Fibroblast of skin of abdomen (primary cell): ENCODE data around the gene TRERF1.

Experiments used
- DNase-seq: peaks from one replicate; pipeline ENCODE4 v3.0.0-alpha.2; 2013

Gene TRERF1

DNA sequence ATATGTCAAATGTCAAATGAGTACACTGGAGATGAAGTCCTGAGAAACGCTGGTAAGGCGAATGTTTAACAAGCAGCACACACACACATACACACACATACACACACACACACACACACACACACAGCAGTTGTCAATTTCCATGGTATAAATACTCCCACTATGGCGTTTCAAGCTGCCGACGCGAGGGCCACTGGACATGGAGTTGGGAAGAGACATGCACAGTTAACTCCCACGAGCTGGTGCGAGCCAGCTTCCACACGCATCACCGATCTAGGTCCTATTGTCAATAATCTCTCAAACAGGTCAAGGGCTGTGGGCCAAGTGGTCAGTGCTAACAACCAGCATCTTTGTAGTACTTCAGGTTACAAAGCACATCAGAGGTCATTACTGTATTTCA lies 58.9 kb downstream of the TRERF1 start:
- DNase-seq: no peak

DNA sequence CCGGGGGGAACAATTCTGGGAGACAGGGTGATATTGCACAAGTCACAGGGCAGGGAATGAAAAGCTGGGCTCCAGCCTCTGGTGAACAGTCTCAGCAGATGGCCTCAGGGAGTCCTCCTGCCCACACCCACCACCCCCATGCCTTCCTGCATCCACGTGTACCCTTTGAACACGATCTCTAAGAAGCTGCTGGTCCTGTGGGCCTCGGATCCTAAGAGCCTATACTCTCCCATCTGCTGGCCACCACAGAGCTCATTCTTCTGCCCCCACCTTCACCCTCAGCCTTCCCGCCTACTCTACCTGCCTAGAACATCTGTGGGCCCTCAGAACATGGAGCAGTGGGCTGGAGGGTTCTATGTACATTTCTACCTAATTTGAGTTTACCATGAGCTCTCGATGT lies 60.3 kb downstream of the TRERF1 start:
- no peak for DNase-seq

DNA sequence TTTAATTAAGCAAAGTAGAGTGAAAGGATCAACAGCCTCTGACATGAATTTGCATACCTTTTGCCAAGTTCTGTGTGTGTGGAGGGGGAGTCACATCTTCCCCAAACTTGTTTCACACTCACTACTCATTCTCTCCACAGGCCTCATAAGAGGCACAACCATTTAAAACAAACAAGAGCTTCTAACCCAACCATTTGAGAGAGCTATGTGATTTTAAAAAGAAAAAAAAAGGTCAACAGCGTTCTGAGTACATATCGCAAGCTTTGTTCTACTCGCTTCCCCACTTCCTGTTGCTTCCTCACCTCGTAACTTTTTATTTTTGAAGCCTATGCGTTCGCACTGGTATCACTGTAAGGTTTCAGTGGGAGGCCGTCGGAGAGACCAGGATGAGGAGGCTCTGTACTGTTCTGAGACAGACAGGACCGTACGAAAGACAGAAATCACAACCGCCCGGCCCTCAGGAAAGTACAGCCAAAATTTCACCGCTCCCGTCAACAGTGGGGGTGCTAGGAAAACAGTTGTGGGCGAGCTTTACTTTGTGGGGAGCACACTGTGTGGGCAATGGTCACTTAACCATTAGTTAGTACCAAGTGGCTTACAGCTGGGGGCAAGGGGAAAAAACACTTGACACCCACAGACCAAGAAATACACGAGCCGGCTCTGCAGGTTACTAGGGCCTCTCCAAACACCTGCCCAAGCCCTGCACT lies 61.3 kb downstream of the TRERF1 start:
- no peak for DNase-seq

DNA sequence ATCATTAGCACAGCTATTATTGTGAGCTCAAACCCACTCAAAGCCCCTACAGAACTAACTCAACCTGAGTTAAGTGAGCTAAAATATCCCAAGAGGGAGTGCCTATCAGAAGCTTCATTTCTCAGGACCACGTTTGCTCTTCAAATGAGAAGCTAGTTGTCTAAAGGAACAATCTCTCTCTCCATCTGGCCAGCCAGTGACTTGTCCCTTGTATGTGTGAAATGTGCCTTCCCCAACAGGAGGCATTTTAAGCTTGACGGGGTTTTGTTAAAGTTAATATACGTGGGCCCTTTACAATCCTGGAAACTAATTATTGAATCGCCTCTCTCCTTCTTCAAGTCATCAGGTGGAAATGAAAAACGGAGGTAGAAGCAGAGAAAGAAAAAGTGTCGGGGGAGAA lies 62.0 kb downstream of the TRERF1 start:
- no peak for DNase-seq

DNA sequence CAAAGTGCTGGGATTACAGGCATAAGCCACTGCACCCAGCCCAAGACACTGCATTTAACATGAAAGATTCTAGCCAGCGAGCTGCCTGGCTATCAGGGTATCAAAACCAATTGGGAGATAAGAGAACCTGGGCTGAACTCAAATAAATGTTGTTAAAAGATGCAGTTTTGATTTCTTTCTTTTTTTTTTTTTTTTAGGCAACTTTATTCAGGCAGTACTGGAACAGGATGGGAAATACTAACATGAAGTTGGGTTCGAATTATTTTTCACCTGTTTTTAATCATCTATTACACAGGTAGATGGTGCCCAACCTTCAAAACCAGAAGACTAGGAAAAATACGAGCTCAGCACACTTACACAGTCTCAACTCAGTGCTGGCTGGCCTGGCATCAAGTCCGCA lies 63.7 kb downstream of the TRERF1 start:
- no peak for DNase-seq

DNA sequence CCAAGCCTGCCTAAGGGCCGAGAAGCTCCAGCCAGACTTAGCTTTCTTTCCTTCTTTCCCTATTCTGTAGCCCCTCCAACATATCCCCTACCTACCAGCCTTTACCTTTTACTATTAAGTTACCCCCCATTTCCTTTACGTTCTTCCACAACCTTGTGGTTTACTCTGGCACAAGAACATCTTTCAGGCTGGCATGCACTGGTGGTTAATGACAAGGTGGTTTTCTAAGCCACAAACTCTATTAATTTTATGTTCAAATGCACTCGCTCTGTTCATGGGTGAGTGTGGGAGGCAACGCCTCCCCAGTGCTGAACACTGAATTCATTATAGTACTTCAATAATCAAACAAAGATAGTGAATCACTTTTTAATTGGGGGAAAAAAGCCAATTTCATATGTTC lies 64.4 kb downstream of the TRERF1 start:
- DNase-seq: no peak

DNA sequence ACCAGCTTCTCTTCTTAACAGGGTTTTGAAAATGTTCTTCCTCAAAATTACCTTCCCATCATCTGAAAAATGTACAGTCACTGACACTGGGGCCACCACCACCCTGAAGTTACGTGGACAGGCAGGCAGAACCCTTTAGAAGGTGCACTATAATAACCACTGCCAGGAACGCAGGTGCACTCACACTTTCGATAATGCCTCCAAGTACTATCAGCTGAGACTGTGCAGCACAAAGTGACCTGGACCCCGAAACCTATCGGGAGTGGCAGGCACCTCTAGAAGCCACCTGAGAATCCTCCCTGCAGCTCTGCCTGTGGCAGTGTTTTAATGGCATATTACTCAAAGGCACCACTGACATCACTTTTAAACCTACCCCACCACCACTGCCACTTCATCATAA lies 66.4 kb downstream of the TRERF1 start:
- no peak for DNase-seq

DNA sequence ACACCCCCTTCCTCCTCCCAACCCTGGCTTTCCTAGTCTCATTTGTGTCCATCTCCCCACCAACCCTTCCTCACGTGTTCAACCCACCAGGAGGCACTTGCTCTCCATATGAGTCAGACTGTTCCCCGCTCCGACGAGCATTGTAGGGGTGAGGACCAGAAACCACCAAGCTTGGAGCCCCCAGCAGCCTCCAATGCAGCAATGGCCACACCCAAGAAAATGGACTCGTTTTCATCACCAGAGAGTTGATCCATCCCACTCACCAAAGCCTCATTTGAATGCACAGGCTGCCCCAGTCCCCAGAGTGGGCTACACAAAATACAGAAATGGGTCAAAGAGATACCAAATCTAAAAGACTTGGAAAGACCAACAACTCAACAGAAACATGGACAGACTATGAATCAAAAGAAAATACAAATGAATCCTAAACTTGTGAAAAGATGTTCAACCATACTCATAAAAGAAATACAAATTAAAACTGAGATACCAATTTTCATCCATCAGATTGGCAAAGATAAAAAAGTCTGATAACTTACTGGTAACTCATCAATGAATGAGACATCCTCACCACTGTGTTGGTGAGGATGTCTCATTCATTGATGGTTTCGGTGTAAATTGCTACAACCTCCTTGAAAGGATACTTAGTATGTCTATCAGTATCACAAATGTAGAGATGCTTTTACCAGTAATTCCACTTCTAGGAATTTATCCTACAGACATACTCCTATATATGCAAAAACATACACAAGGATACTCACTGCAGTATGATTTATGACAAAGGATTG lies 68.1 kb downstream of the TRERF1 start:
- no peak for DNase-seq

DNA sequence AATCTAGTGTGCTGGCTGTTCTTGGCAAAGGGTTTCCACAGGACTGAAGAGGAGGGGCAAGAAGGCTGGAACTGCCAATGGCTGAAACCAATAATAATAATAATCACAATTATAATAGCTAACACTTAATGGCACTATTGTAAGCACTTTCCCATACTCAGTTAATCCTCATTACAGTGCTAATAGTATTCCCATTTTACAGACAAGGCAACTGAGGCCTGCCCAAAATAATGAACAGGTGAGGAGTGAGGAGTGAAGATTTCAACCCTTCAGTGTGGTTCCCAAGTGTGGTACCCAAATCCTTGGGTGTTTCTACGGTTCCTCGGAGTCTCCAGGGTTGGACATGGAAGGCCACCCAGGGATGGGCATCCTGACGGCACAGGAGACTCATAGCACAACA lies 69.9 kb downstream of the TRERF1 start:
- DNase-seq: no peak

DNA sequence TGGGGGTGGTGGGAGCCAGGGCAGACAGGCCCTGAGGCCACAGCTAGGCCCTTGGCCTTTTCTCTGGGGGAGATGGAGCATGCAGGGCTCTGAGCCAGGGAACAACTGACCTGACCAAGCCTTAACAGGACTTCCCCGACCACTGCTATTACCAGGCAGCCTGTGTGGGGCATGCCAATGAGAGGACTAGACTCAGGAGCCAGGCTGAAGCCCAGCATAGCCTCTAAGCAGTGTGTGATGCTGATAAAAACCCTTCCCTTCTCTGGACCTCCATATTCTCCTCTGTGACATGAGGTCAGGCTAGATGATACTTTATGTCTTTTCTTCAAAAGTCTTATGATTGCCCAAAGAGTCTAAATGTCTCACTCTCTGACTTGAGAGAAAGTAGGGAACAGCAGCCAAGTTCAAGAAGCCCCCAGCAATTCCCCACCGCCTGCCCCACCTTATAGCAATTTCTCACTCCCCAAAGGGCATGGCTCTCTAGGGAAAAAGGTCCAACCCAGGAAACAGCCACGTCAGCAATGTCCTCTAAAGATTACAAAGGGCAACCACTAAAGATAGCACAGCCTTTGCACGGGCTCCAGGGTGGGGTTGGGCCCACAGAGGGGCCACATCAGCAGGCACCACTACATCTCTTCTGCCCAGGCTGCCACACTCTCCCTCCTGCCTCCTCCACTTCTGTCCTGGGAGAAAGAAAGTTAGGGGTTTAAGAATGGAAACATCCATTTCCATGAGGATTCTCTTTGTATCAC lies 71.3 kb downstream of the TRERF1 start:
- DNase-seq: no peak

DNA sequence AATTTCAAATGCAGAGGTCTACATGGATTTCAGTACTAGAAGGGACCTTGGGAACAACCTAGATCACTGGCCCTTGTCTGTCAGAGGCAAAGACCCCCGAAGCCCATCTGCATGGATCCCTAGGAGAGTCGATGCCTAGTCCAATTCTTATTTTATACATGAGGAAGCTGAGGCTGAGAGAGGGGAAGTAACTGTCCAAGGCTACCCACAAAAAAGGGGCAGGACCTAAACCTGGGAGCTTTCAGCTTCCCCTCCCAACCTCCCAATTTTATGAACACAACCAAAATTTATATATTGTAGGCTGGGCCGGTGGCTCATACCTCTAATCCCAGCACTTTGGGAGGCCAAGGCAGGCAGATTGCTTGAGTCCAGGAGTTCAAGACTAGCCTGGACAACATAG lies 73.2 kb downstream of the TRERF1 start:
- DNase-seq: no peak

DNA sequence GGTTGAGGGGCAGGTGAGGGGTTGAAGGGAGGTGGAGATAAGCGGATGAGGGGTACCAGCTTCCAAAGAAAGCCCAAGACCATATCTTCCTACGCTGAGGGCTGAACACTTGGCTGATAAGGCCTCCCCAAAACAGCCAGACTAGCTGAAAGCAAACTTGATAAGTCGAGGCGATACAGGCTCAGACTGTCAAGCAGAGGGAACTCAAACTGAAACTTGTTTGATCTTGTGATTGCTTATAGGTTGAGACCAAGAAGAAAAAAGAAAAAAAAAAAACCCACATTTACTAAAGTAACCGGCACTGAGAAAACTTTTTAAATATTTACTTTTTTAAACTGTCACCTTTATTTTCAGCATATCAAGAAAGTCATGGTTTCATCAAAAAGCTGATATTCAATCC lies 73.6 kb downstream of the TRERF1 start:
- DNase-seq: no peak

DNA sequence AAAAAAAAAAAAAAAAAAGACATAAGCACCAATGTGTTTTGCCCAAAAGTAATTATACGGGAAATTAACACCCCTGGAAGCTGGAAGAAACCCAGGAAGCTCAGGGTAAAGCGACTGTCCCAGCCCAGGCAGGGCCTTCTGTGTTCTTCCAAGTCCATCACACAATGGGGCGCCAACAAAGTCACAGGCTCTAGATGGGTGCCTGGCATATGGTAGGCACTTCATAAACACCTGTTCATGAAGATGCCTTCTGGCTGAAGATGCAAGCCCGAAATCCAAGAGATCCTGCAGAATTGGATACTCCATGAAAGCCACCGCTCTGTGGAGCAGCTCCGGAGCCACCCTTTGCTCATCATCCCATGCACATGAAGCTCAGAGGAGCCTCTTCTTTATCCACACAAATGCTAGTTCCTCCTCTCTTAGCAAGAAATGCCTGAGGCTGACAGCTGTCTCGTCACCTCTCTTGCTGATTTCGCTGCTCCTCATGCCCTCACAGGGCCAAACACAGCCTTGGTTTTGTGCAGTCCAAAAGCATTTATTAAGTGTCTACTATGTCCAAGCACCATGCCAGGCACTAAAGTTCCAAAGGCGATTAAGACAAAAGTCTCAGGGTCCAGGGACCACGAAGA lies 76.6 kb downstream of the TRERF1 start:
- no peak for DNase-seq

DNA sequence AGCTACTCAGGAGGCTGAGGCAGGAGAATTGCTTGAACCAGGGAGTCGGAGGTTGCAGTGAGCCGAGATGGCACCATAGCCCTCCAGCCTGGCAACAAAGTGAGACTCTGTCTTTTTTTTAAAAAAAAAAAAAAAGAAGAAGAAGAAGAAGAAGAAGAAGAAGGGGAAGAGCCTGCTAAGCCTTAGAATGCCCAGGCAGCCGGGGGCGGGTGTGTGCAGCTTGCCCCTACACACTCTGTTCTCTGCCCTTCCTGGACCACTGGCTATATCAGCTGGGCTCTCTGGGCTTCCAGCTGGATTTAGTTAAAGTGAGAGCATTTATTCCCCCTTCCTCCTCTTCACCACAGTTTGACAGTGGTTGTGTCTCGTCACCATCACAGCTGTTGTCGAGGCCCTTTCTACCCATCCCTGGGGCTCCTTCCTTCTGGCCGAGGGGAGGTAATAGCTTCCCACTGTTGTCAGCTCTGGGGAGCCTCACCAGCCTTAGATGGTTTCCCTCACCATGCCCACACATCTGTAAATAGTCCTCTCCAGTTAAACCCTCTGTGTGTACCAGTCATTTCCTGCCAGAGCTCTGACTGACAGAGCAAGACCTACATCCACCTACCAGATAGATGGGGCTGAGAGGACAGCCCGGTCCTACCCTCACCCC lies 77.6 kb downstream of the TRERF1 start:
- peak; percentile 11 for DNase-seq

DNA sequence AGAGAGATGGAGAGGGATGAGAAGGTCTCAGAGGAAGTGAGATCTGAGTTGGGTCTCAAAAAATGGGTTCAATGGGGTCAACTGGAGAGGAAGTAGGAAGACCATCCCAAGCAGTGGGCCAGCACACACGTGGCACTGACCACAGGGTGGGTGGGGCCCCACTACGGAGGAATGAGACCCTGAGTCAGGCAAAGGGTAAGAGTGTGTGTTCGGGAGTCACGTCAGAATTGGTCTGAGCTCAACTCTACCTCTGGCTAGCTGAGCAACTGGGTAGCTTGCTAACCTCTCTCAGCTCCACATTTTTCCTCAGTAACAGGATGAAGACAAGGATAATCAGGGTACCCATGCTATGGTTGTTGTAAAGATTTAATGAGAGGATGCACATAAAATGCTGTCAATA lies 79.0 kb downstream of the TRERF1 start:
- no peak for DNase-seq

DNA sequence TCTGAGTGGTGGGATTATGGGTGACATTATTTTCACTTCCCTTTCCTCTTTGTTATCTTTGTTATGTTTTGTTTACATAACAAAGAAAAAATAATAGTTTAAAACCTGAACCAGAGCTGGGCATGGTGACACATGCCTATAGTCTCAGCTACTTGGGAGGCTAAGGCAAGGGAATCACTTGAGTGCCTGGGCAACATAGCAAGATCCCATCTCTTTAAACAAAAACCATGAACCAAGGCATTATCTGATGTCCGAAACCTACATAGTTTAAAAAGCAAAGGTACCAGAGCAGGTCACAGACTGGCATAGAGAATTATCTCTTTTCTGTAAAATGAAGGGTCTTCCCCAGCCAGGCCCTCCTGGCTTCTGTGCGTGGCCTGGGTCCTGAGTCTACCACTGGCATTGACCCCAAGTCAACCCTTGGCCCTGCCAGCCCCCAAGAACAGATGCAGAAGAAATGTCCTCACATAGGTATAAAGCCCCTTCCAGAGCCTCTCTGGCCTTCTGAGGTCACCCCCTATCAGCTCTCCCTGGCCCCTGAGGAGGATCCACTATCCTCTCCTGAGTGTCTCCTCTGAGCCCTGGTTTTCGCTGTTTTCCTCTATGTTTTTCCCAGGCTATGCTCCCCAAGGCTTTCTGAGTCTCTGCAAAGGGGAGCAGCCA lies 81.3 kb downstream of the TRERF1 start:
- no peak for DNase-seq

DNA sequence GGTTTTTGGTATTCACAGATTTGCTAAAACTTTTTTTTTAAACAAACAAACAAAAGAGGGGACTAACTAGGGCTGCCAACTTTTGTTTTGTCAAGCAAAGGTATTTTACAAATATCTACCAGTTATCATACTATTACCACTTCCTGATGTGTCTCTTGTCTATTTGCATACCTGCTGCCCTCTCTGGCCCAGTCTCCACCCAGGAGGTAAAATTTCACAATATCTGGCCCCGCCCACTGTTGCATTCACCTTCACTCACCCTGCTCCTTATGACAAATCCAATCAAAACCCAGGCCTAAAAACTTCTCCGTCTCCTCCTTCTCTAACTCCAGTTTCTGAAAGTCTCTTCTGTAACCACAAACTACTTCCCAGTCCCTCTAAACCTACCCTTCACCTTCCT lies 82.2 kb downstream of the TRERF1 start:
- no peak for DNase-seq

DNA sequence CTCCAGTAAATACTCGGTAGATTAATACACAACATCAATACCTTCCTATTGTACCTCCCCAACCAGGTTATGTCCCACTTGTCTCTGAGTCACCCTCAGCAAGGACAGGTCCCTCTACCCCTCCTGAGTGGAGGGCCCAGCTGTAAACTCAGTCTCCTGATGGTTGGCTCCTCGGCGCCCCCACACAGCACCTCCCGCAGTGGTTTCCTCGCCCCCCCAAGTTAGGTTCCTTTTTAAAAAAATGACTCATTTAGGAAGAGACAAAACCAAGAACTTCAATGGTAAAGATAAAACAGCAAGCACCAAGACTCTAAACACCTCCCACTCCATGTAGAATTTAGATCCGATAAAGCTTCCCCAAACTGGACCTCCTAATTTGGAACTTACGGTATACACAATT lies 83.5 kb downstream of the TRERF1 start:
- no peak for DNase-seq

DNA sequence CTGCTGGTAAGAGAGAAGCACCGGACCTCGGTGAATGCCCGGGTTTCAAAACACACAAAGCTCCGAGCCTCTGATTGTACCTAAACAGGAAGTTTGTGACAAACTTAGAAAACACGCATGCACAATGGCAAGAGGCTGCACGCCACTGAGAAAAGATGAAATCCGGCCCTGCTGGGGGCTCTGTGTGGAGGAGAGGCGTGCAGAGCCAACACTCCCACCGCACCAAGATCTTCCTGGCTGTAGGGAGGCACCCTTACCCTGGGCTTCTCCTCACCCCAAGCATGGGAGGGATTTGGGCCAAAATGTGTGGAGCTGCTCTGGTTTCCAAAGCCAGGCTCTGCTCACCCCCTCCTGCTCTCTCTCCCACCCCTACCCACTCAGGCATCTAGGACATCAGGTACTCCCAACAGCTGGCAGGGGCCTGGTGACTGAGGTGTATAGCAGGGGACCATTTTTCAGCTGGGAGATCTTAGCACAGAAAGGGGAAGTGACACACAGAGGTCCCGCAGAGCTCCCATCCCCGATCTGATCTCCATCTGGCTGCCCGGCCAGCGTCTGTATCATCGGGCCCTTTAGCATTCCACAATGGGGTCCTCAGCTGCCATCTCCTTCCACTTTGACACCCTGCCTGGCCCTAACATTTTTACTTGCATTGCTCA lies 84.2 kb downstream of the TRERF1 start:
- no peak for DNase-seq

DNA sequence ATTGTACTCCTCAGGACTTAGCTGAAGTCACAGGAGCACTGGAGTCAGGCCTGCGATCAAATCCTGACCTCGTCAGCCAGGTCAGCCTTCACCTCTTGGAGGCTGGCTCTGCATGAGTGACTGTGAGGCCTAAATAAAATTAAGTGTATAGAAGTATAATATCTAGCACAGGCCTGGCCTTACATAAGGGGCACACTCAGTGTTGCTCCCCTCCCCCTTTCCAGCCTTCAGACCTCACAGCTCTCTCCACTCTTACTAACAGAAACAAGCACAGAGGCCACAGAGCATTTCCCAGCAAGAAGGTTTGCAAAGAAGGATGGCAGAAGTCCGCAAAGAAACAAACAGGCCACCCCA lies 84.8 kb downstream of the TRERF1 start:
- DNase-seq: no peak

DNA sequence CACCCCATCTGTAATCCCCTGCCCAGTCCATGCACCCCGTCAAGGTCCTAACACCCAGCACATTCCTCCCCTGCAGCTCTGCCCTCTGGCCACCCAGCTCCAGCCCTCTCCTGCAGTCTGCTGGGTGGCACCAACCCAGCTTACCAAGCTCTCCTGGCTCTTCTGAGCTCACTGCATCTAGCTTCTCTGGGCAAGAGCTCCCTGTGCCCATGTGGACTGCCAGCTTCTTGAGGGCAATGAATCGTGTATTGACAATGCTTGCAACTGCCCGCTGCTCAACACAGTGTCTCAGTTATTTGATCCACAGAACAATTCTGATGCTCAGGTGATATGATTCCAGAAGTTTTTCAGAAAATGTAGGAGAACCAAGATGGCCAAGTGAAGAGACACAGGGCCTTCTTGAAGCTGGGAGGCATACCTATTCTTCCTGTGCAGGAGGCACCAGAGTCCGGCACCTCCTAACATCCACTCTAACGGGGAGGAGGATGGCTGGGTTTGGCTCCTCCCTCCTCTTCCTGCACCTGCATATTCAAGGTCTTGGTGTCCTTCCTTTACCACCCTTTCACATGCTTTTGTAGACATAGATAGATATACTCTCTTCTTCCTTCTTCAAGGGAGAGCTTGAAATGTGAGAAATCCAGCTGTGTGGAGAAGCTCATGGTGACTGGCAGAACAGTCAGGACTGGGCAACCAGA lies 85.6 kb downstream of the TRERF1 start:
- DNase-seq: no peak
